WERI-Rb-1 (cell line): ENCODE measurements around the gene ACOT8.

Experiments used
- DNase-seq: peaks from one replicate; pipeline ENCODE4 v3.0.0-alpha.2; 2020
- H3K27ac ChIP-seq: fragments of 250-450 bp; sonication (Bioruptor Pico); 2 replicates; pipeline ENCODE4 v1.5.1; 2020; ENCODE audit warnings: mild to moderate bottlenecking, moderate library complexity
- H3K27me3 ChIP-seq: fragments of 250-450 bp; sonication (Bioruptor Pico); 2 replicates; pipeline ENCODE4 v1.5.1; 2021; ENCODE audit warnings: mild to moderate bottlenecking, low read depth, moderate library complexity; ENCODE audit not compliant: insufficient read depth, severe bottlenecking
- H3K36me3 ChIP-seq: fragments of 250-450 bp; sonication (Bioruptor Pico); 2 replicates; pipeline ENCODE4 v1.5.1; 2020; ENCODE audit warnings: mild to moderate bottlenecking, moderate library complexity
- H3K4me3 ChIP-seq: 2 replicates; pipeline ENCODE4 v1.5.1; 2011; ENCODE audit warnings: low read depth, mild to moderate bottlenecking, control low read depth, low read length
- H3K9me3 ChIP-seq: fragments of 250-450 bp; sonication (Bioruptor Pico); 2 replicates; pipeline ENCODE4 v1.5.1; 2021; ENCODE audit warnings: mild to moderate bottlenecking, moderate library complexity; ENCODE audit not compliant: severe bottlenecking
- TF ChIP-seq, protein P1 (sequence below): IDR thresholded peaks from 2 replicates; pipeline ENCODE4 v1.5.1; 2011; ENCODE audit warnings: low read depth, mild to moderate bottlenecking, control low read depth, inconsistent platforms, low read length

Gene ACOT8

GRCh38 chr20:45826381-45827019 is 30.7 kb downstream of the ACOT8 start:
- TF ChIP-seq, protein P1, sequence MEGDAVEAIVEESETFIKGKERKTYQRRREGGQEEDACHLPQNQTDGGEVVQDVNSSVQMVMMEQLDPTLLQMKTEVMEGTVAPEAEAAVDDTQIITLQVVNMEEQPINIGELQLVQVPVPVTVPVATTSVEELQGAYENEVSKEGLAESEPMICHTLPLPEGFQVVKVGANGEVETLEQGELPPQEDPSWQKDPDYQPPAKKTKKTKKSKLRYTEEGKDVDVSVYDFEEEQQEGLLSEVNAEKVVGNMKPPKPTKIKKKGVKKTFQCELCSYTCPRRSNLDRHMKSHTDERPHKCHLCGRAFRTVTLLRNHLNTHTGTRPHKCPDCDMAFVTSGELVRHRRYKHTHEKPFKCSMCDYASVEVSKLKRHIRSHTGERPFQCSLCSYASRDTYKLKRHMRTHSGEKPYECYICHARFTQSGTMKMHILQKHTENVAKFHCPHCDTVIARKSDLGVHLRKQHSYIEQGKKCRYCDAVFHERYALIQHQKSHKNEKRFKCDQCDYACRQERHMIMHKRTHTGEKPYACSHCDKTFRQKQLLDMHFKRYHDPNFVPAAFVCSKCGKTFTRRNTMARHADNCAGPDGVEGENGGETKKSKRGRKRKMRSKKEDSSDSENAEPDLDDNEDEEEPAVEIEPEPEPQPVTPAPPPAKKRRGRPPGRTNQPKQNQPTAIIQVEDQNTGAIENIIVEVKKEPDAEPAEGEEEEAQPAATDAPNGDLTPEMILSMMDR, result no peak
- peak; percentile 57 for DNase-seq
- Histone ChIP-seq H3K27me3 (no peaks in the 10 kb centered on the region), H3K9me3 (no peaks in the 10 kb centered on the region), H3K27ac (peak overlapping the region; percentile 38), H3K4me3 (no peak overlapping the region), H3K36me3 (no peaks in the 10 kb centered on the region)

DNA sequence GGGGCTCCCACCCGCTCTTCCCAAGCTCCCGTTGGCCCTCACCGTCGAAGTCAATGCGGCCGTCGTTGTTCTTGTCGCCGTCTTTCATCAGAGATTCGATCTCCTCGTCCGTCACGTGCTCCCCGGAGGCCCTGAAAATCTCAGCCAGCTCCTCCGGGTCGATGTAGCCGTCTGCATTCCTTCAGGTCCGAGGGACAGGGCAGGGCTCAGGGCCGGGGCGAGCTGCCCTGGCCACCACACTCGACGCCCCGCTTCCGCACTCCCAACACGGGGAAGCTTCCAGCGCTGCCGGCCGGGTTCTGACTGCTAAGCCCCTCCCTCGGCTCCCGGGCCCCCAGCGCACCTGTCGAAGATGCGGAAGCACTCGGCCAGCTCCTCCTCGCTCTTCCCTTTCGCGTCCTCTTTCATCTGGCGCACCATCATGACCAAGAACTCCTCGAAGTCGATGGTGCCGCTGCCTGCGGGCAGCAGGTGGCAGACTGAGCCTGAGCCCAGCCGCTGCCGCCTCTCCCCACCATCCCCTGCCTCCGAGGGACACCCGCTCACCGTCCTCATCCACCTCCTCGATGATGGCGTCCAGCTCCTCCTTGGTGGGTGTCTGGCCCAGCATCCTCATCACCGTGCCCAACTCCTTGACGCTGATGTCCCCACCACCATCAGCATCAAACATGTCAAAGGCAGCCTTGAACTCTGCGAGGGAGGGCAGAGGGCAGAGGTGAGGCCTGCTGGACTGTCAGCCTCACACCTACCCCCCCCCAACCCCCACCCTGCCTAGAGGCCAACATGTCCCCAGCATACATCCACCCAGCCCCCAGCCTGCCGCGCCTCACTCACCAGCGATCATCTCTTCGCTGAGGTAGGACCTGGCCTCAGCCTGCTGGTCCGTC is 33.0 kb downstream of the ACOT8 start:
- H3K27ac ChIP-seq, result no peak overlapping the region

GRCh38 chr20:45822857-45823256 is 34.3 kb downstream of the ACOT8 start:
- Histone ChIP-seq H3K36me3 (no peaks in the 10 kb centered on the region), H3K9me3 (no peaks in the 10 kb centered on the region), H3K27ac (no peak overlapping the region), H3K4me3 (no peak overlapping the region), H3K27me3 (no peaks in the 10 kb centered on the region)
- TF ChIP-seq, protein P1, result no peak
- DNase-seq, result peak; percentile 29

More for the DNA sequence above, 33.0 kb downstream of the ACOT8 start:
- Histone ChIP-seq H3K36me3 (no peaks in the 10 kb centered on the region), H3K9me3 (no peaks in the 10 kb centered on the region), H3K4me3 (no peak overlapping the region), H3K27me3 (no peaks in the 10 kb centered on the region)
- TF ChIP-seq, protein P1, result peak; percentile 63
- peak; percentile 60 for DNase-seq

- no peaks in the 10 kb centered on the region for H3K27me3 ChIP-seq
- no peak overlapping the region for H3K4me3 ChIP-seq
- no peak overlapping the region for H3K27ac ChIP-seq
- TF ChIP-seq, protein P1, result no peak
- DNase-seq, result no peak
- H3K9me3 ChIP-seq, result no peaks in the 10 kb centered on the region
- peaks cover 5% of the 10 kb centered on the region for H3K36me3 ChIP-seq
These were observed 35.2 kb downstream of the ACOT8 start for GRCh38 chr20:45821947-45822346.

- no peak overlapping the region for H3K4me3 ChIP-seq
- H3K27me3 ChIP-seq, result no peaks in the 10 kb centered on the region
- no peaks in the 10 kb centered on the region for H3K9me3 ChIP-seq
- no peak for DNase-seq
- TF ChIP-seq, protein P1, result no peak
- peaks cover 29% of the 10 kb centered on the region for H3K36me3 ChIP-seq
- H3K27ac ChIP-seq, result no peak overlapping the region; the same call in 1 of the 2 replicates
These were observed 37.7 kb downstream of the ACOT8 start for GRCh38 chr20:45819466-45819865.
